HUES48 (cell line): ENCODE data around the gene TMEM259.

Experiments used
- H3K27ac ChIP-seq: one replicate; pipeline ENCODE4 v1.7.0; 2013; ENCODE audit warnings: low read depth, low read length, inconsistent platforms
- H3K27me3 ChIP-seq: 2 replicates; pipeline ENCODE4 v1.6.1; 2013; ENCODE audit warnings: mild to moderate bottlenecking, low read length; ENCODE audit not compliant: control insufficient read depth, insufficient read depth
- H3K36me3 ChIP-seq: 2 replicates; pipeline ENCODE4 v1.6.1; 2013; ENCODE audit warnings: low read length; ENCODE audit not compliant: control insufficient read depth, insufficient read depth
- H3K4me1 ChIP-seq: 2 replicates; pipeline ENCODE4 v1.6.1; 2013; ENCODE audit warnings: mild to moderate bottlenecking, low read length; ENCODE audit not compliant: control insufficient read depth, insufficient read depth
- H3K4me3 ChIP-seq: 2 replicates; pipeline ENCODE4 v1.5.1; 2013; ENCODE audit warnings: mild to moderate bottlenecking, low read depth, low read length
- H3K9ac ChIP-seq: 2 replicates; pipeline ENCODE4 v1.6.1; 2013; ENCODE audit warnings: mild to moderate bottlenecking, low read depth, low read length, moderate library complexity
- H3K9me3 ChIP-seq: 2 replicates; pipeline ENCODE4 v1.6.1; 2013; ENCODE audit warnings: low read length; ENCODE audit not compliant: control insufficient read depth, insufficient read depth

Gene TMEM259

DNA sequence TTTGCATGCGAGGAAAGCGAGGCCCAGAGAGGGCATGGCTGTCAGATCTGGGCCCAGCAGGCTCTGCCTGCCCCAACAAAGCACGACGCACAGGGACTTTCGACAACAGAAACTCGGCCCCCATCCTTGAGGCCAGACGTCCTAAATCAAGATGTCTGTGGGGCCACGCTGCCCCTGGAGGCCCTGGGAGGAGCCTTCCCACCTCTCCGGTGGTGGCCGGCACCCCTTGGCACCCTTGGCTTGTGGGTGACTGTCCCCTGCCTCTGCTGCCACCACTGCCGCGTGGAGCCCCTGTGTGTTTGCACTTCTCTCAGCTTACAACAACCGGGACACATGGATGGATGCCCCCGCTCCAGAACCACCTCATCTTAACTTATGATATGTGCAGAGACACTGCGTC is 32.4 kb downstream of the TMEM259 start:
- H3K9ac ChIP-seq = no peak overlapping the region
- H3K36me3 ChIP-seq = peaks cover 43% of the 10 kb centered on the region
- no peaks in the 10 kb centered on the region for H3K27me3 ChIP-seq
- peaks cover 3% of the 10 kb centered on the region; the same call in 1 of the 2 replicates for H3K4me1 ChIP-seq
- H3K4me3 ChIP-seq = no peak overlapping the region
- H3K9me3 ChIP-seq = no peaks in the 10 kb centered on the region
- H3K27ac ChIP-seq = no peak overlapping the region

DNA sequence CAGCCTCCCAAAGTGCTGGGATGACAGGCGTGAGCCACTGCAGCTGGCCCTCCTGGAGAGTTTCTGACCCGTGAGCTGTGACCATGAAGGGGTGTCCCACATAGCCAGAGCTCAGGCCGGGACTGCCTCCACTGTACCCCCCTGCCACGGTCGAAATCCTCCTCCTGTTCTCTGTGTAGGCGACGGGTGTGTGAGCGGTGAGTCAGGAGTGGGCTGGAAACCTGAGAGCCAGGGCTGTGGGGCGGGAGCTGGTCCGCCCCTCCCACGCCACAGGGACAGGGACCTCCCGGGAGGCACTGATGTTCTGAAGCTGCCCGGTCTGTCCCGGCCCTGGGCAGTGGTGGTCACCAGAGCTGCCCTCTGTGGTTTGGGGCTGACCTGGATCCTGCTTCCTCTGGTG is 32.8 kb downstream of the TMEM259 start:
- no peaks in the 10 kb centered on the region for H3K9me3 ChIP-seq
- H3K36me3 ChIP-seq = peaks cover 43% of the 10 kb centered on the region
- H3K27ac ChIP-seq = no peak overlapping the region
- no peaks in the 10 kb centered on the region for H3K27me3 ChIP-seq
- H3K4me1 ChIP-seq = peaks cover 3% of the 10 kb centered on the region; the same call in 1 of the 2 replicates
- H3K4me3 ChIP-seq = no peak overlapping the region
- H3K9ac ChIP-seq = no peak overlapping the region

DNA sequence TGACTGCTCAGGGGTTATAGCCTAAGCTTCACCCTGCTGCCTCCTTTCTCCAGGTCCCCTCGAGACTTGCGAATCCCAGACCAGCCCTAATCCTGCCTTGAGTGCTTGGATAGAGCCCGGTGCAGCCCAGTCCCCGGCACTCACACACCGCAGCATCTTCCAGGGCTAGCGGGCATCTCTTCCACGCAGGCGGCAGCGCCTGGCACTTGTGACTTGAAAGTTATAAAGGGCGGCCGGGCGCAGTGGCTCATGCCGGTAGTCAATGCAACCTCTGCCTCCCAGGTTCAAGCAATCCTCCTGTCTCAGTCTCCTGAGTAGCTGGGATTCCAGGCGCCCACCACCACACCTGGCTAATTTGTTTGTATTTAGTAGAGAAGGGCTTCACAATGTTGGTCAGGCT is 34.8 kb downstream of the TMEM259 start:
- Histone ChIP-seq H3K36me3 (peaks cover 39% of the 10 kb centered on the region), H3K27me3 (no peaks in the 10 kb centered on the region), H3K4me1 (peaks cover 3% of the 10 kb centered on the region; the same call in 1 of the 2 replicates), H3K27ac (no peak overlapping the region), H3K9ac (no peak overlapping the region), H3K9me3 (no peaks in the 10 kb centered on the region), H3K4me3 (no peak overlapping the region)

DNA sequence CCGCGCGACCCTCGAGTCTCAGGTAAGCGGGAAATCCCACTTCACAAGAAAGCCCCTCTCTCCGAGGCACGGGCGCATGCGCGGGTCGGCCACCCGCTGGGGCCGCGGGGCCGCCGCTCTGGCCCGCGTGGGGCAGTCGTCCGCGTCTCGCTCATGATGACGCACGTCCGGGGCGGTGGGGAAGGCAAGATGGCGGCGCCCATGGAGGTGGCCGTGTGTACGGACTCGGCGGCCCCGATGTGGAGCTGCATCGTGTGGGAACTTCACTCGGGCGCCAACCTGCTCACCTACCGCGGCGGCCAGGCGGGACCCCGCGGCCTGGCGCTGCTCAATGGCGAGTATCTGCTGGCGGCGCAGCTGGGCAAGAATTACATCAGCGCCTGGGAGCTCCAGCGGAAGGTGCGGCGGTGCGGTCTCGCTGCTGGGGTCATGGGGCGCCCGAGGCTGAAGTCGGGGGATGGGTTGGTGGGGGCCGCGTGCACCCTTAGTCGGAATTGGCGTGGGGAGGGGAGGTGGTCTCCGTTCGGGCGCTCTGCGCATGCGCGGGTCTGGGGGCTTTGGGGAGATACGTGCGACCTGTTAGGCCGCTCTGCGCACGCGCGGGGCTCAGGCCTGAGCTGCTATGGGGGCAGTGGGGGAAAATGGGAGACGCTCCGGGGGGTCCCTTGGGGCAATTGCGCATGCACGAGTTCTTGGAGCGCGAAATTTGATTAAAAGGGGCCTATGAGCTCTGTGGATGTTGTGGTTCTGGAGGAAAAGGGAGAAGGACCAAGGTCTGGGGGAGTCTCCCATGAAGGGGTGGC is 36.6 kb downstream of the TMEM259 start, which contains the start of gene WDR18:
Gene WDR18 (plus strand): TSS at position 181 of the 803 bp plus-strand sequence. CDS start 9 bp downstream, at position 190.
- Histone ChIP-seq H3K36me3 (peaks cover 25% of the 10 kb centered on the region), H3K4me1 (peaks cover 7% of the 10 kb centered on the region; the same call in 1 of the 2 replicates), H3K27me3 (no peaks in the 10 kb centered on the region), H3K9ac (peak within 1 kb of the TSS; percentile 98), H3K27ac (peak within 1 kb of the TSS; percentile 97), H3K4me3 (peak within 1 kb of the TSS; percentile 93), H3K9me3 (no peaks in the 10 kb centered on the region)

DNA sequence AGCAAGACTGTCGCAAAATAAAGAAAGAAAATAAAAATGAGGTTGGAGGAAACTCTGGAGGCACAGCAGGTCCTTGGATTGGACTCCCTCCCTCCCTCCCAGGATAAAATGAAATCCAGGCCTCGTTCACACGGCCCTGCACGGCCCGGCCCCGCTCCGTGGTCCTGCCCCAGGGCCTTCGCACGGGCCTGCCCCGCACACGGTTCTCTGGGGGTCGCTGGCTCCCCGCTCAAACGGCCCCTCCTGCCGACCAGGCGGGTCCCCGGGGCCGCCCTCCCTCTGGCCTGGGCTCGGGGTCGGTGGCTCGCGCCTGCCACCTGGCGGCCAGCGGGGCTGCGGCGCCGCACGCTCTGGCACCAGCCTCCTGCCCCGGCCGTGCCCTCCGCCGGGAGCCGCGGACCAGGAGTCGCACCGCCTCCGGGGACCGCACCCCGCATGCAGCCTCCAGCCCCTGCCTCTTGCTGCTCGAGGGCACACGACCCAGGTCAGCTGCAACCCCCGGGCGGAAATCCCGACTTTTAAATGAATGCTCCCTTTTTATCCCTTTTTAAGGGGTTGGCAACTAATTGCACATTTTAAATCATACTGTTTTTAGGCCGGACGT is 38.3 kb downstream of the TMEM259 start:
- Histone ChIP-seq H3K4me3 (no peak overlapping the region; the same call in 1 of the 2 replicates), H3K9me3 (no peaks in the 10 kb centered on the region), H3K36me3 (peaks cover 21% of the 10 kb centered on the region), H3K27ac (peak overlapping the region; percentile 12), H3K9ac (no peak overlapping the region), H3K27me3 (no peaks in the 10 kb centered on the region), H3K4me1 (peaks cover 7% of the 10 kb centered on the region; the same call in 1 of the 2 replicates)

DNA sequence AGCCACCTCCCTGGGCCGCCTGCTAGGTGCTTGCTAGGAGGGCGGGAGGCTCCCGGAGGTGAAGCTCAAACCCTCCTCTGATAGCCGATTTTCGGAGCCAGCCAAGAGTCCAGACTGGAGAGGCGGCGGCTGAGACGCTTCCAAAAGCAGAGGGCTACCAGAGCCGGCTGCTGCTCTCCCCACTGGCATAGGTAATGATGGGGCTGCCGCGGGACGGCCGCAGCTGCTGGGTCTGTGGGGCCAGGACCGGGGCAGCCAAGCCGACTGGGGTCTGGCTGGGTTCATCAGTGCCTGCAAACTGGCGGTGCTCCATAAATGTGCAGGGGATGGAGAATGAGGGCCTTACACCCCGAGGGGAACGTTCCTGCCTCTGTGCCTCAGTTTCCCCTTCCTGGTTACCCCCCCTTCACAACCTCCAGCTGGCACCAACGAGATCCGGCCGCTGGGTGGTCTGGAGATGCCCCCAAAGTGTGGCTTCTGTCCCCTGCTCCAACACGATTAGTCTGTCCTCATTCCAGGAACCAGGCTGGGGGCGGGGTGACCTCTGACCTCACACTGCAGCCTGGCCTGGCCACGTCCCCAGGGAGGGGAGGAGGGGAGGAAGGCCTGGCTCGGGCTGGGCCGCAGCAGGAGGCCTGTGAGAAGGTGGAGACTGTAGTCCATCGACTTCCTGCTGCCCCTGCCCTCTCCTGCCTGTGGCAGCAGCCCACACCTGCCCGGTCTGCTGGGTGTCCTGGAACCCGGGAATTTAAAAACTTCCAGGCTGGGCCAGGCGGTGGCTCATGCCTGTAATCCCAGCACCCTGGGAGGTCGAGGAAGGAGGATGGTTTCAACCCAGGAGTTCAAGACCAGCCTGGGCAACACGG is 40.6 kb downstream of the TMEM259 start:
- Histone ChIP-seq H3K36me3 (no peaks in the 10 kb centered on the region), H3K9me3 (no peaks in the 10 kb centered on the region), H3K27me3 (no peaks in the 10 kb centered on the region), H3K4me1 (peaks cover 7% of the 10 kb centered on the region; the same call in 1 of the 2 replicates), H3K9ac (no peak overlapping the region), H3K4me3 (no peak overlapping the region), H3K27ac (peak overlapping the region; percentile 78)

DNA sequence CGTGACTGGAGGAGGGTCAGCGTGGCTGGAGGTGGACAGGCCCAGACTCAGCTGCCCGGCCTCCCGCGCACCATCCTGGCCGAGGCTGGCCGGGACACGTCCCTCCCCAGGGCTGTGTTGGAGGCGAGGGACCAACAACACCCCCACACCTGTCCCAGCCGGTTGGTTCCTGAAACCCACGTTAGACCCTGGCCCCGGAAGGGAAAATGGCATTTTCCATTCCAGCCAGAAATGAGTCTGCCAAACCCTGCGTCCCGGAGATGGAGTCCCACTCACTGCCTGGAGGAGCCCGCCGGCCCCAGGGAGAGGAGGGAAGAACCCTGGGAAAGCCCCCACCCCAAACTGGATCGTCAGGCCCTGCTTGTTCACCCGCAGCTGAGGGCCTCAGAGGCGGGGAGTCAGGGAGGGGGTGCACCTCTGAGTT is 41.6 kb downstream of the TMEM259 start:
- Histone ChIP-seq H3K9ac (no peak overlapping the region), H3K27me3 (no peaks in the 10 kb centered on the region), H3K4me3 (no peak overlapping the region), H3K36me3 (no peaks in the 10 kb centered on the region), H3K9me3 (no peaks in the 10 kb centered on the region), H3K4me1 (peaks cover 7% of the 10 kb centered on the region; the same call in 1 of the 2 replicates), H3K27ac (peak overlapping the region; percentile 37)

DNA sequence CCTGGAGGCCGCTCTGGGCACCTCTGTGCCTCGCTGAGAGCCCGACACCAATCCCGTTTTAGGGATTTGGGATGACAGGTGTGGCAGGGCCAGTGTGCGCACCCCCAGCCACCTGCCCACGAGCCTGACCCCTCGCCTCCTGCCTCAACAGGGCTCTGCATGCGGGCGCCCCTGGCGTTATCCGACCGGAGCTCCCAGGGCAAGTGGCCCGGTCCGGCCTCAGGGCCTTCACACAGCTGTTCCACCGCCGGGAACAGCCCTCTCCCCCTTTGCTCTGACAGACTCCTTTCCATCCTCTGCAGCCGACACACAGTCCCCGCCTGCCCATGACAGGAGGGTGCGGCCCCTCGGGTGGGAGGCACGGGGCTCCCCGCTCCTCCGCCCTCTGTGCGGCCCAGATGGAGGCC is 43.9 kb downstream of the TMEM259 start:
- Histone ChIP-seq H3K27ac (no peak overlapping the region), H3K9ac (no peak overlapping the region), H3K9me3 (no peaks in the 10 kb centered on the region), H3K36me3 (peaks cover 5% of the 10 kb centered on the region), H3K4me3 (no peak overlapping the region), H3K27me3 (no peaks in the 10 kb centered on the region), H3K4me1 (peaks cover 3% of the 10 kb centered on the region; the same call in 1 of the 2 replicates)

DNA sequence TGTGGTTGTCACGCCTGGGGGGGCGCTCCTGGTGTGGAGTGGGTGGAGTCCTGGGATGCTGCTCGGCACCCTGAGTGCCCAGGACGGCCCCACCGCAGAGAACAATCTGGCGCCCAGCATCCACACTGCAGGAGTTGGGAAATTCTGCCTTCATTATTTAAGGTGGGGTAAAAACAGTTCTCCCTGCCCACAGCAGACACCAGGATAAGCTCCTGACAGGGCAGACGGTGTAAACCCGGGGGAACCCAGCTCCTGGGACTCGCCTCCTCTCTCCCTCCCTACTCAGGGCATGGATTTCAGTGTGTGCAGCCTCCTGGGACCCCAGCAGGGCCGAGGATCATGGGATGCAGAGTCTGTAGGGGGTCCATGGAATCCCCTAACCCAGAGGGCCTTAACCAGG is 44.4 kb downstream of the TMEM259 start:
- Histone ChIP-seq H3K36me3 (peaks cover 7% of the 10 kb centered on the region), H3K27ac (no peak overlapping the region)

DNA sequence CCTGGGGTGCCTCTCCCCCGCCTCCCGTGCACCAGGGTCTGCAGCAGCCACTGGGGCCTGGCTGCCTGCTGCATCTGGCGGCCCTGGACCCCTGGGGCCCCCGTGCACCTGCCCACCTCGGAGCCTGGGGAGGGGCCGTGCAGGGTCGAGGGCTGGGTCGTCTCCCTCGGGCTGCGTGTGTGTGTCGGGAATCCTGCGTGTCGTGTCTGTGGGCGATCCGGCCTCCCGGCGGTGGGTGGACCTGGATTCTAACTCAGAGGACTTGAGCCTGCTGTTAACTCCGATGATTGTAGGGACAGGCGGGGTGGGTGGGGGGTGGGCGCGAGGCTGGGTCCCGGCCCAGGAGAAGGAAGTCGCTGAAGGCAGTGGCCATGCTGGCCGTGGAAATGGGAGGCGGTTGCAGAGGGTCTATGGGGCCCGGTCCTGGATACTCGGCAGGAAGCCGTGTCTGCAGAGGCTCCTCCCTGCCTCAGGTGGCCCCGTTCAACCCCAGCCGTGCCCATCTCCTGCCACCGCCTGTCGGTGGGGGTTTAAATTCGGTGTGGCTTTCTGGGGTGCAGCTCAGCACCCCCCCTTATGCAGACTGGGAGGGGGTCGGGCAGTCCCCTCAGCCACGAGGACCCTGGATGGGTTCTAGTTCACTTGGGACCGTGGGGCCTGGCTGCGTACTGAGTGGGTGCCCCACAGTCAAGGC is 46.2 kb downstream of the TMEM259 start:
- Histone ChIP-seq H3K4me1 (no peaks in the 10 kb centered on the region; the same call in 1 of the 2 replicates), H3K9me3 (peaks cover 4% of the 10 kb centered on the region), H3K27me3 (no peaks in the 10 kb centered on the region), H3K36me3 (peaks cover 24% of the 10 kb centered on the region), H3K27ac (no peak overlapping the region), H3K9ac (no peak overlapping the region), H3K4me3 (no peak overlapping the region)

More for the DNA sequence above, 44.4 kb downstream of the TMEM259 start:
- Histone ChIP-seq H3K4me3 (no peak overlapping the region), H3K4me1 (peaks cover 3% of the 10 kb centered on the region; the same call in 1 of the 2 replicates), H3K9me3 (no peaks in the 10 kb centered on the region), H3K27me3 (no peaks in the 10 kb centered on the region), H3K9ac (no peak overlapping the region)
